GM18907 (cell line): Measurements from ENCODE around the gene EMC7.
"Not testable (repeated sequence)": the region's sequence is repeated elsewhere in the genome, so short reads cannot be mapped to it uniquely, and the experiment has no call there.

Source experiments
- ATAC-seq: cut with Tn5 transposase; IDR thresholded peaks from one replicate; pipeline ENCODE4 v1.9.1; 2021; ENCODE audit warnings: mild to moderate bottlenecking, moderate library complexity; ENCODE audit not compliant: unreplicated experiment

Gene EMC7

GRCh38 chr15:34099914-34100313 lies 1.7 kb downstream of the EMC7 start:
- no peak for ATAC-seq

- ATAC-seq = no peak
These were observed 15.9 kb downstream of the EMC7 start for GRCh38 chr15:34085746-34086145.

- ATAC-seq = no peak
These were observed 17.6 kb downstream of the EMC7 start for GRCh38 chr15:34084086-34084485.

GRCh38 chr15:34079904-34080303 lies 21.8 kb downstream of the EMC7 start:
- no peak for ATAC-seq

GRCh38 chr15:34078900-34079299 lies 22.8 kb downstream of the EMC7 start:
- no peak for ATAC-seq

- no peak for ATAC-seq
These were observed 24.9 kb downstream of the EMC7 start for GRCh38 chr15:34076785-34077184.

GRCh38 chr15:34070003-34070402 lies 31.7 kb downstream of the EMC7 start:
- ATAC-seq = no peak

- ATAC-seq = no peak
These were observed 35.7 kb downstream of the EMC7 start for GRCh38 chr15:34065941-34066340.

GRCh38 chr15:34065261-34065660 lies 36.4 kb downstream of the EMC7 start:
- ATAC-seq = no peak

GRCh38 chr15:34064438-34064837 lies 37.2 kb downstream of the EMC7 start:
- no peak for ATAC-seq

GRCh38 chr15:34059946-34060345 lies 41.7 kb downstream of the EMC7 start:
- ATAC-seq = no peak

- no peak for ATAC-seq
These were observed 42.2 kb downstream of the EMC7 start for GRCh38 chr15:34059476-34059875.

- ATAC-seq = no peak
These were observed 44.8 kb downstream of the EMC7 start for GRCh38 chr15:34056911-34057310.

- no peak for ATAC-seq
These were observed 45.6 kb downstream of the EMC7 start for GRCh38 chr15:34055868-34056595.

- ATAC-seq = no peak
These were observed 47.5 kb downstream of the EMC7 start for GRCh38 chr15:34054081-34054707.

GRCh38 chr15:34050385-34050784 lies 51.3 kb downstream of the EMC7 start:
- ATAC-seq = not testable (repeated sequence)

GRCh38 chr15:34049112-34049511 lies 52.5 kb downstream of the EMC7 start:
- ATAC-seq = no peak

- no peak for ATAC-seq
These were observed 53.5 kb downstream of the EMC7 start for GRCh38 chr15:34047893-34048775.

GRCh38 chr15:34046471-34047145 lies 55.1 kb downstream of the EMC7 start:
- no peak for ATAC-seq

GRCh38 chr15:34043813-34044212 lies 57.8 kb downstream of the EMC7 start:
- no peak for ATAC-seq

- no peak for ATAC-seq
These were observed 58.3 kb downstream of the EMC7 start for GRCh38 chr15:34043391-34043790.
